RWPE2 (cell line): Measurements from ENCODE around the gene AQP6.

Experiments used
- ATAC-seq: fragments of 200-7000 bp; cut with Tn5 transposase; 3 replicates; pipeline ENCODE4 v1.9.1; 2021; ENCODE audit warnings: low read depth
- DNase-seq: peaks from one replicate; pipeline ENCODE4 v3.0.0-alpha.2; 2020; ENCODE audit warnings: low spot score
- H3K27ac ChIP-seq: fragments of 450-650 bp; 2 replicates; pipeline ENCODE4 v1.5.1; 2017; ENCODE audit warnings: mild to moderate bottlenecking; ENCODE audit not compliant: poor library complexity, severe bottlenecking
- H3K27me3 ChIP-seq: fragments of 250-450 bp; sonication (Bioruptor Pico); 2 replicates; pipeline ENCODE4 v1.5.1; 2021; ENCODE audit warnings: mild to moderate bottlenecking, moderate library complexity; ENCODE audit not compliant: insufficient read depth, poor library complexity, severe bottlenecking
- H3K36me3 ChIP-seq: fragments of 250-450 bp; sonication (Bioruptor Pico); 2 replicates; pipeline ENCODE4 v1.5.1; 2020; ENCODE audit warnings: low read depth, mild to moderate bottlenecking, moderate library complexity
- H3K4me1 ChIP-seq: fragments of 250-450 bp; sonication (Bioruptor Pico); 2 replicates; pipeline ENCODE4 v1.5.1; 2021; ENCODE audit warnings: mild to moderate bottlenecking, moderate library complexity; ENCODE audit not compliant: insufficient read depth, poor library complexity, severe bottlenecking
- H3K4me3 ChIP-seq: fragments of 250-450 bp; sonication (Bioruptor Pico); 2 replicates; pipeline ENCODE4 v1.5.1; 2021; ENCODE audit warnings: mild to moderate bottlenecking, moderate library complexity; ENCODE audit not compliant: severe bottlenecking
- H3K9me3 ChIP-seq: fragments of 250-450 bp; sonication (Bioruptor Pico); 2 replicates; pipeline ENCODE4 v1.5.1; 2021; ENCODE audit warnings: mild to moderate bottlenecking, moderate library complexity; ENCODE audit not compliant: severe bottlenecking
- CTCF ChIP-seq: fragments of 450-650 bp; IDR thresholded peaks from one replicate; pipeline ENCODE4 v1.5.1; 2017; ENCODE audit warnings: mild to moderate bottlenecking, moderate library complexity; ENCODE audit not compliant: poor library complexity, severe bottlenecking

The AQP6 gene

GRCh38 chr12:49969651-49970429 is 2.9 kb upstream of the AQP6 start:
- ATAC-seq (no peak), DNase-seq (no peak)
- Histone ChIP-seq H3K4me1 (no peaks in the 10 kb centered on the region), H3K4me3 (no peak overlapping the region), H3K36me3 (no peaks in the 10 kb centered on the region), H3K9me3 (no peaks in the 10 kb centered on the region), H3K27ac (no peak overlapping the region), H3K27me3 (no peaks in the 10 kb centered on the region)
- no peak for TF ChIP-seq CTCF

DNA sequence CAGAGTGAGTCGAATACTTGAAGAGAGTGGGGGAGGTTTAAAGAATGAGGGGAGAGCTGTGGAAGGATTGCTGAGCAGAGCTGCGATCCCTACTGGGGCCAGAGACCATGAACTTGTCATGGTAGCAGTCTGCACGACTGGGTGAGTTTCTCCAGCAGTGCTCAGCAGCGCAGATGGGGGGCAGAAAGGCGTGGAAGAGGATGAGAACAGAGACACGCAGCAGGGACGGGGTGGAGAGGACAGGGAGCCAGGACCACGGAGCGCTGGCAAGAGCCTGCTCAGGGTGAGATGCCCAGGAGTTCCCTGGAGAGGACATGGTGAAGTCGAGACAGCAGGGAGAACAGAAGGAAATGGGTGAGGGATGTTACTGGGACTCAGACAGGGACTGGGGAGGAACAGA is 2.1 kb upstream of the AQP6 start:
- no peaks in the 10 kb centered on the region for H3K27me3 ChIP-seq
- DNase-seq: no peak
- no peak for TF ChIP-seq CTCF
- H3K4me3 ChIP-seq: no peak overlapping the region
- no peaks in the 10 kb centered on the region for H3K36me3 ChIP-seq
- H3K9me3 ChIP-seq: no peaks in the 10 kb centered on the region
- no peak for ATAC-seq
- H3K4me1 ChIP-seq: no peaks in the 10 kb centered on the region
- no peak overlapping the region for H3K27ac ChIP-seq

DNA sequence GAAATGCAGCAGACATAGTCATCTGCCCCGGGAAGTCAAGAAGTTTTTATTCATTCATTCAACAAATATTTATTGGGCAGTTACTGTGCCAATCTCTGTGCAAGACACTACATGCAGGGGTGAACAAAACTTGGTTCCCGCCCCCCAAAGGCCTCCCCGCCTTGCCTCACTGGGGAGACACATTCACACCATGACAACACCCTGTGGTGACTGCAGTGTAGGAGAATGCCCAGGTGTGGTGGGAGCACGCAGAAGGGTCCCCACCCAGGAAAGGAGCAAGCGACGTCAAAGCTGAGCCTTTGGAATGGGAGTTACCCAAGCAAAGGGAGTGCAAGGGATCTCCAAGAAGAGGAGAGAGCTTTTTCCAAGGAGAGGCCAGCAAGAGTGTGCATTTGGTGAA is 1.6 kb upstream of the AQP6 start:
- no peak overlapping the region for H3K4me3 ChIP-seq
- no peak overlapping the region for H3K27ac ChIP-seq
- no peaks in the 10 kb centered on the region for H3K4me1 ChIP-seq
- no peak for DNase-seq
- TF ChIP-seq CTCF: no peak
- H3K27me3 ChIP-seq: no peaks in the 10 kb centered on the region
- no peaks in the 10 kb centered on the region for H3K9me3 ChIP-seq
- no peak; the same call in 2 of the 3 replicates for ATAC-seq
- no peaks in the 10 kb centered on the region for H3K36me3 ChIP-seq

DNA sequence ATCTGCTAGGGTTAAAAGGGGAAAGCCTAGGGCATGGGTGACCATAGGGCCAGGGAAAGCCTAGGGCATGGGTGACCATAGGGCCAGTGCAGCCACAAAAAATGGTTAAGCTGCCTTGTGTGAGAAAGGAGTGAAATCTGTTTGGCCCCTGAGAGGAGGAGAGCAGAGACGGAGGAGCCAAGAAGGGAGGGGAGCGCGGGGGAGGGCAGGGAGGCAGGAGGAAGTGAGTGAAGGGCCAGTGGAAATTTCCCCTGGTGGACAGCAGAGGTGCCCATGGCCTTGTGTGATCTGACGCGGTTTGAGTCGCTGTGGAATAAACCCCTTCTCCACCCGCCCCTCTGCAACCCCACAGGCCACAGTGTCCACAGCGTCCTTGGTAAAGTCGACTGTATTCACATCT is 618 bp upstream of the AQP6 start:
- Histone ChIP-seq H3K9me3 (no peaks in the 10 kb centered on the region), H3K27me3 (no peaks in the 10 kb centered on the region), H3K4me1 (no peaks in the 10 kb centered on the region), H3K27ac (no peak overlapping the region), H3K36me3 (no peaks in the 10 kb centered on the region), H3K4me3 (no peak overlapping the region)
- ATAC-seq: no peak
- no peak for DNase-seq
- no peak for TF ChIP-seq CTCF

DNA sequence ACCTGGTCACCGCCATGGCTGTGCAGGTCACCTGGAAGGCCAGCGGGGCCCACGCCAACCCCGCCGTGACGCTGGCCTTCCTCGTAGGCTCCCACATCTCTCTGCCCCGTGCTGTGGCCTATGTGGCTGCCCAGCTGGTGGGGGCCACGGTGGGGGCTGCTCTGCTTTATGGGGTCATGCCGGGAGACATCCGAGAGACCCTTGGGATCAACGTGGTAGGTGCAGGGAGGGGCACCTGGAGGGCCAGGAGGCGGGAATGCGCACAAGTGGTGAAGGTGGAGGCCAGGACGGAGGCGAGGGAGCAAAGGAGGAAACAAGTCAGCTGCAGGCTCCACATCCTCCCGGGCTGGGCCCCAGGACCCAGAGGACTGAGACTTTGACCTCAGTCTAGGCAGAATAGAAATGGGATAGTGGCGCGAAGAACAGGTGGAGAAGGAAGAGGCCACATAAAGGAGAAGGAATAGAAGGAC is 649 bp downstream of the AQP6 start:
- H3K4me1 ChIP-seq: no peaks in the 10 kb centered on the region
- H3K27ac ChIP-seq: no peak overlapping the region
- DNase-seq: no peak

More for the DNA sequence above, 649 bp downstream of the AQP6 start:
- Histone ChIP-seq H3K9me3 (no peaks in the 10 kb centered on the region), H3K27me3 (no peaks in the 10 kb centered on the region), H3K4me3 (no peak overlapping the region), H3K36me3 (no peaks in the 10 kb centered on the region)
- no peak for TF ChIP-seq CTCF
- ATAC-seq: no peak
